ENCODE data around the gene ZDHHC12. TPM values are rescaled to one million over a fixed set of nuclear protein-coding genes. Genes with fewer than 3 reads are reported as not detected.

ZDHHC12 gene
- total RNA-seq, result 28.8 and 31.1 TPM in 2 replicates
- polyA plus RNA-seq, result 62.0 and 86.1 TPM in 2 replicates
- polyA plus RNA-seq (2011; cell fraction: cytosol; rRNA removed), result 37.2 and 63.3 TPM in 2 replicates
- 18.7 and 18.9 TPM in 2 replicates for polyA plus RNA-seq (2011; cell fraction: nucleus; rRNA removed)
- 23.6 and 23.9 TPM in 2 replicates for polyA plus RNA-seq (2012)
- 22.3 and 32.5 TPM in 2 replicates for polyA minus RNA-seq
- polyA minus RNA-seq (2011; cell fraction: cytosol; rRNA and poly(A)+ RNA removed), result 67.2 TPM
- polyA minus RNA-seq (2011; cell fraction: nucleus; rRNA and poly(A)+ RNA removed), result 5.3 and 7.6 TPM in 2 replicates
- percentile 44 among the genes with signal in this experiment for Bru-seq, nascent RNA
- BruChase-seq, experiment 1, labeled RNA remaining after a 6-hour chase, result percentile 66 among the genes with signal in this experiment
- percentile 47 among the genes with signal in this experiment for BruChase-seq, experiment 2, labeled RNA remaining after a 2-hour chase
- long read RNA-seq, transcript ZDHHC12-201 (5 exons, 1,129 nt), result major isoform, 95 of 113 reads
- long read RNA-seq, partial matches to known transcripts, result 2 of 113 reads
- long read RNA-seq, other reads (novel, unspliced or antisense), result 16 of 113 reads

- dilution Hi-C loops (cut with MboI; ENCODE audit: extremely low pct_ligation_motif_present, low sequenced_read_pairs) (no loop called here), intact Hi-C loops (cut with micrococcal nuclease) (loop anchor here (1.0 to 5.0 kb wide), 4 partner anchors 21 to 93 kb away; partner anchors contain the start of genes ENDOG, SET and ZER1)
- peaks cover 5% of the 10 kb centered on the region for H3K4me1 ChIP-seq (ENCODE audit: control insufficient read depth, extremely low read depth, insufficient read depth, low read length)
- no peak for TF ChIP-seq MYC (IDR thresholded peaks at IDR 0.05; ENCODE audit: low read depth, low read length)
- TF ChIP-seq POLR2AphosphoS5 (IDR thresholded peaks at IDR 0.05; ENCODE audit: insufficient read depth, low read depth, low read length), result peak; percentile 94
- peak; percentile 94 for TF ChIP-seq POLR2A (IDR thresholded peaks at IDR 0.05; ENCODE audit: low read depth, low read length)
- H3K9me1 ChIP-seq (replicated peaks; ENCODE audit: control insufficient read depth, extremely low read depth, insufficient read depth, low read length), result no peaks in the 10 kb centered on the region
- no peaks in the 10 kb centered on the region for H3K27me3 ChIP-seq (ENCODE audit: control insufficient read depth in 2 of 2, insufficient read depth in 2 of 2, low read length in 2 of 2)
- H3K9ac ChIP-seq (replicated peaks; ENCODE audit: extremely low read depth, insufficient read depth, low read length), result peak within 1 kb of the TSS; percentile 74
- ChIA-PET POLR2A (interaction anchor here (0.6 kb wide), 1 partner anchor 353 kb away, joined by 3 read pairs; the partner anchor contains the start of gene URM1), CTCF (interaction anchor here (0.9 to 1.4 kb wide), 7 partner anchors 9 to 94 kb away, joined by 3 to 12 read pairs (median 5); partner anchors contain the start of genes ENDOG and PKN3)
- BruUV-seq (replicated peaks), result TSS peak; percentile 51
- H3K27ac ChIP-seq (ENCODE audit: insufficient read depth, low read depth, low read length), result no peak within 1 kb of the TSS
- peak within 1 kb of the TSS; percentile 53 to 69 (median 58) for H3K4me3 ChIP-seq (replicated peaks in 1 of 3; ENCODE audit: insufficient read depth in 1 of 3, low read depth in 1 of 3, low read length in 3 of 3)
- DNase-seq (ENCODE audit: low read depth, low spot score) (peak; percentile 95), FAIRE-seq (peak; percentile 97)
- no peaks in the 10 kb centered on the region for H4K20me1 ChIP-seq (replicated peaks; ENCODE audit: control insufficient read depth, extremely low read depth, insufficient read depth, low read length)
- H3K79me2 ChIP-seq (ENCODE audit: control insufficient read depth, insufficient read depth, low read length), result no peaks in the 10 kb centered on the region
- H3K36me3 ChIP-seq (ENCODE audit: control insufficient read depth in 2 of 2, extremely low read depth in 1 of 2, insufficient read depth in 2 of 2, low read length in 2 of 2), result peaks cover 2 to 13% of the 10 kb centered on the region in 2 experiments
- H2AFZ ChIP-seq (ENCODE audit: low read depth, low read length), result peak within 1 kb of the TSS; percentile 83
- no peaks in the 10 kb centered on the region for H3K9me3 ChIP-seq (replicated peaks; ENCODE audit: control insufficient read depth, insufficient read depth, low read length)
- peak within 1 kb of the TSS; percentile 89 for H3K4me2 ChIP-seq (ENCODE audit: insufficient read depth, low read length)
These were observed at the start of gene ZDHHC12 for GRCh38 chr9:128723866-128724743. Gene ZDHHC12 (minus strand): TSS chr9:128724127. CDS start chr9:128724093, 34 bp downstream.

- Histone ChIP-seq H3K9me1 (replicated peaks; ENCODE audit: control insufficient read depth, extremely low read depth, insufficient read depth, low read length) (no peaks in the 10 kb centered on the region), H3K79me2 (ENCODE audit: control insufficient read depth, insufficient read depth, low read length) (no peaks in the 10 kb centered on the region), H3K9ac (replicated peaks; ENCODE audit: extremely low read depth, insufficient read depth, low read length) (no peak overlapping the region), H2AFZ (ENCODE audit: low read depth, low read length) (no peak overlapping the region), H3K4me2 (ENCODE audit: insufficient read depth, low read length) (no peak overlapping the region), H3K9me3 (replicated peaks; ENCODE audit: control insufficient read depth, insufficient read depth, low read length) (no peaks in the 10 kb centered on the region), H4K20me1 (replicated peaks; ENCODE audit: control insufficient read depth, extremely low read depth, insufficient read depth, low read length) (no peaks in the 10 kb centered on the region), H3K36me3 (ENCODE audit: control insufficient read depth in 2 of 2, extremely low read depth in 1 of 2, insufficient read depth in 2 of 2, low read length in 2 of 2) (no peaks in the 10 kb centered on the region), H3K27me3 (ENCODE audit: control insufficient read depth in 2 of 2, insufficient read depth in 2 of 2, low read length in 2 of 2) (no peaks in the 10 kb centered on the region), H3K4me1 (ENCODE audit: control insufficient read depth, extremely low read depth, insufficient read depth, low read length) (peaks cover 7% of the 10 kb centered on the region), H3K4me3 (replicated peaks in 1 of 3; ENCODE audit: insufficient read depth in 1 of 3, low read depth in 1 of 3, low read length in 3 of 3) (no peak overlapping the region), H3K27ac (ENCODE audit: insufficient read depth, low read depth, low read length) (no peak overlapping the region)
- FAIRE-seq, result no peak
- TF ChIP-seq MYC (IDR thresholded peaks at IDR 0.05; ENCODE audit: low read depth, low read length), result no peak
- TF ChIP-seq JUN (IDR thresholded peaks at IDR 0.05; ENCODE audit: borderline replicate concordance, insufficient read depth, insufficient read length, low read depth), result no peak
- TF ChIP-seq CTCF (IDR thresholded peaks at IDR 0.05; ENCODE audit: extremely low read depth in 1 of 2, insufficient read depth in 1 of 2, low read depth in 1 of 2, low read length in 2 of 2), result no peak
- no peak for TF ChIP-seq POLR2AphosphoS5 (IDR thresholded peaks at IDR 0.05; ENCODE audit: insufficient read depth, low read depth, low read length)
- TF ChIP-seq, protein P1, sequence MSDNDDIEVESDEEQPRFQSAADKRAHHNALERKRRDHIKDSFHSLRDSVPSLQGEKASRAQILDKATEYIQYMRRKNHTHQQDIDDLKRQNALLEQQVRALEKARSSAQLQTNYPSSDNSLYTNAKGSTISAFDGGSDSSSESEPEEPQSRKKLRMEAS (IDR thresholded peaks at IDR 0.05; ENCODE audit: insufficient read depth, insufficient read length), result no peak
- TF ChIP-seq FOS (IDR thresholded peaks at IDR 0.05; ENCODE audit: borderline replicate concordance, insufficient read depth, low read length), result no peak
- no peak for TF ChIP-seq EZH2 (IDR thresholded peaks at IDR 0.05; ENCODE audit: borderline replicate concordance, low read depth, low read length, severe bottlenecking)
- TF ChIP-seq GATA2 (IDR thresholded peaks at IDR 0.05; ENCODE audit: insufficient read depth, insufficient read length, low read depth, low read length), result no peak
- TF ChIP-seq POLR2A (IDR thresholded peaks at IDR 0.05; ENCODE audit: low read depth, low read length), result no peak
- dilution Hi-C loops (cut with MboI; ENCODE audit: extremely low pct_ligation_motif_present, low sequenced_read_pairs) (no loop called here), intact Hi-C loops (cut with micrococcal nuclease) (no loop called here)
- ChIA-PET POLR2A (no interaction called here), CTCF (interaction anchor here (1.2 kb wide), 1 partner anchor 45 kb away, joined by 3 read pairs; the partner anchor contains the start of gene ENDOG)
- BruUV-seq (replicated peaks), result no TSS peak
- no peak for DNase-seq (ENCODE audit: low read depth, low spot score)
These were observed 49.1 kb upstream of the ZDHHC12 start for GRCh38 chr9:128773049-128773448.
